K562 (cell line): Measurements from ENCODE around the gene NCOA4. TPM values are rescaled to one million over a fixed set of nuclear protein-coding genes. Genes with fewer than 3 reads are reported as not detected.

ENCODE experiments used
- ARID2 ChIP-seq: fragments of 450-650 bp; IDR thresholded peaks from 2 replicates; pipeline ENCODE4 v1.6.1; 2017; ENCODE audit warnings: antibody characterized with exemption, mild to moderate bottlenecking
- CBFA2T3 ChIP-seq: fragments of 450-650 bp; IDR thresholded peaks from 2 replicates; pipeline ENCODE4 v1.6.1; 2017
- CSDE1 ChIP-seq, 2 experiments: fragments of 450-650 bp; IDR thresholded peaks; 2 replicates each; pipeline ENCODE4 v1.6.1; 2016; ENCODE audit warnings: mild to moderate bottlenecking in 1 of 2
- CXXC5 ChIP-seq: fragments of 250-450 bp; sonication (Bioruptor Pico); IDR thresholded peaks from 2 replicates; pipeline ENCODE4 v1.8.0; 2022; ENCODE audit warnings: inconsistent platforms, mild to moderate bottlenecking, moderate library complexity
- ELK1 ChIP-seq: sonication (generic); formaldehyde crosslinking; IDR thresholded peaks from 2 replicates; pipeline ENCODE4 v1.8.1; 2022; ENCODE audit warnings: missing genetic modification reagents
- GTF2B ChIP-seq: IDR thresholded peaks from 2 replicates; pipeline ENCODE4 v1.6.1; 2011; ENCODE audit not compliant: insufficient read length; ENCODE audit errors: extremely low read depth
- HMBOX1 ChIP-seq: sonication (generic); IDR thresholded peaks from 2 replicates; pipeline ENCODE4 v1.6.1; 2016
- MBD2 ChIP-seq: sonication (generic); IDR thresholded peaks from 2 replicates; pipeline ENCODE4 v1.6.1; 2016; ENCODE audit warnings: low read depth, borderline replicate concordance
- MITF ChIP-seq: IDR thresholded peaks from 2 replicates; pipeline ENCODE4 v1.6.1; 2014; ENCODE audit warnings: antibody characterized with exemption
- MYNN ChIP-seq, 2 experiments: sonication (generic); formaldehyde crosslinking in 1 of 2; IDR thresholded peaks; 2 replicates each; pipeline versions ENCODE4 v1.5.0 to v1.6.1; 2016 to 2020; ENCODE audit warnings: antibody characterized with exemption in 1 of 2, missing genetic modification reagents in 1 of 2
- NFIC ChIP-seq: fragments of 450-650 bp; IDR thresholded peaks from 2 replicates; pipeline ENCODE4 v1.6.1; 2017; ENCODE audit warnings: mild to moderate bottlenecking, inconsistent platforms
- PRDM10 ChIP-seq: fragments of 450-650 bp; IDR thresholded peaks from 2 replicates; pipeline ENCODE4 v1.6.1; 2018; ENCODE audit not compliant: partially characterized antibody
- SMAD4 ChIP-seq: fragments of 250-450 bp; sonication (Bioruptor Pico); conservative IDR thresholded peaks from 2 replicates; pipeline ENCODE4 v1.8.0; 2021; ENCODE audit warnings: inconsistent platforms, mild to moderate bottlenecking, moderate library complexity
- TAF9B ChIP-seq: fragments of 450-650 bp; IDR thresholded peaks from 2 replicates; pipeline ENCODE4 v1.6.1; 2018; ENCODE audit warnings: mild to moderate bottlenecking; ENCODE audit not compliant: partially characterized antibody
- TAL1 ChIP-seq: fragments of 450-650 bp; IDR thresholded peaks from 2 replicates; pipeline ENCODE4 v1.6.1; 2016; ENCODE audit warnings: mild to moderate bottlenecking
- THRB ChIP-seq: fragments of 450-650 bp; formaldehyde crosslinking; conservative IDR thresholded peaks from 2 replicates; pipeline ENCODE4 v1.4.0; 2022; ENCODE audit warnings: mild to moderate bottlenecking, missing genetic modification characterization
- ZNF561 ChIP-seq: fragments of 450-650 bp; formaldehyde crosslinking; conservative IDR thresholded peaks from 2 replicates; pipeline ENCODE4 v1.4.0; 2020; ENCODE audit warnings: mild to moderate bottlenecking, moderate library complexity
- ZNF586 ChIP-seq: fragments of 450-650 bp; formaldehyde crosslinking; conservative IDR thresholded peaks from 2 replicates; pipeline ENCODE4 v1.4.0; 2020; ENCODE audit warnings: mild to moderate bottlenecking, moderate library complexity
- polyA plus RNA-seq, 8 experiments: library from polyadenylated mRNA; depleted of rRNA in 4 of 8; stranded (reverse) in 5 of 8; unstranded in 3 of 8; fragments of >200 nt; fragmentation: Nextera tagmentation in 2 of 8; fragmentation: Illumina TruSeq in 1 of 8; extraction: Ambion mirVana in 2 of 8; extraction: Trizol in 1 of 8; gene quantifications; 2 replicates each; pipeline versions ENCODE4 v1.2.1 to v1.2.3, GENCODE V29; 2011 to 2014; ENCODE audit warnings: inconsistent platforms in 1 of 8, missing spikeins in 1 of 8
- total RNA-seq, 7 experiments: library from RNA; depleted of rRNA in 6 of 7; stranded (reverse); fragments of >200 nt in 6 of 7; fragmentation: Illumina TruSeq in 2 of 7; extraction: Trizol in 2 of 7; gene quantifications; 2 replicates each; pipeline versions ENCODE4 v1.2.1 to v1.2.3, GENCODE V29; 2011 to 2021; ENCODE audit warnings: low replicate concordance in 1 of 7

NCOA4 gene
- total and polyA plus RNA-seq, 9 of the 15 experiments (the other 6 are each of a cell fraction or from before 2014, with no cell fraction given), result 89.8 to 283 (median 181) TPM

- TF ChIP-seq GTF2B, result no peak
- peak; percentile 68 for TF ChIP-seq NFIC
- TF ChIP-seq HMBOX1, result peak; percentile 95
- TF ChIP-seq ARID2, result no peak
- no peak for TF ChIP-seq THRB (CRISPR knock-in tag)
- no peak for TF ChIP-seq CSDE1 (IDR thresholded peaks at IDR 0.05)
- TF ChIP-seq ELK1 (CRISPR knock-in tag), result no peak
- TF ChIP-seq TAL1, result peak; percentile 92
- peak; percentile 53; the same call in 1 of the 2 replicates for TF ChIP-seq MYNN (IDR thresholded peaks at IDR 0.05)
- TF ChIP-seq MYNN (CRISPR knock-in tag; IDR thresholded peaks at IDR 0.05), result no peak
- peak; percentile 72; the same call in 1 of the 2 replicates for TF ChIP-seq SMAD4 (CRISPR knock-in tag)
- TF ChIP-seq MBD2, result no peak
- TF ChIP-seq ZNF561 (CRISPR knock-in tag), result no peak
- TF ChIP-seq ZNF586 (CRISPR knock-in tag), result no peak
- TF ChIP-seq CBFA2T3, result peak; percentile 94
- no peak for TF ChIP-seq TAF9B
- peak; percentile 95 for TF ChIP-seq CXXC5 (CRISPR knock-in tag)
- TF ChIP-seq MITF, result no peak
- no peak for TF ChIP-seq PRDM10
Observed at GRCh38 chr10:46018453-46019176, 11.8 kb downstream of the NCOA4 start (continued).
